Astrocyte of the hippocampus (primary cell): ENCODE results near the gene SFPQ.
A peak's percentile ranks its signal among the peaks of the same experiment; 100 is the strongest.
"Not testable (repeated sequence)": the region's sequence is repeated elsewhere in the genome, so short reads cannot be mapped to it uniquely, and the experiment has no call there.

ENCODE experiments used
- DNase-seq: peaks from one replicate; pipeline ENCODE4 v3.0.0; 2011; ENCODE audit warnings: low read depth, low spot score

Gene SFPQ

GRCh38 chr1:35192853-35193664 lies at the start of gene SFPQ:
TSS of gene SFPQ (minus strand) at chr1:35193145. CDS start at chr1:35193049, 96 bp downstream.
- DNase-seq: peak; percentile 99

GRCh38 chr1:35236772-35237171 lies 43.8 kb upstream of the SFPQ start:
- DNase-seq: not testable (repeated sequence)

GRCh38 chr1:35231287-35231686 lies 38.3 kb upstream of the SFPQ start:
- DNase-seq: no peak

GRCh38 chr1:35229587-35230360 lies 36.8 kb upstream of the SFPQ start:
- DNase-seq: no peak

- DNase-seq: no peak
Observed at GRCh38 chr1:35226546-35226945, 33.6 kb upstream of the SFPQ start.

GRCh38 chr1:35223084-35223630 lies 30.2 kb upstream of the SFPQ start:
- no peak for DNase-seq

- peak; percentile 9 for DNase-seq
Observed at GRCh38 chr1:35222322-35223083, 29.6 kb upstream of the SFPQ start.

GRCh38 chr1:35220976-35221375 lies 28.0 kb upstream of the SFPQ start:
- DNase-seq: peak; percentile 10

GRCh38 chr1:35215346-35215745 lies 22.4 kb upstream of the SFPQ start:
- no peak for DNase-seq

- no peak for DNase-seq
Observed at GRCh38 chr1:35211120-35211414, 18.1 kb upstream of the SFPQ start.

- DNase-seq: peak; percentile 27
Observed at GRCh38 chr1:35210321-35211119, 17.6 kb upstream of the SFPQ start.

GRCh38 chr1:35203295-35203694 lies 10.3 kb upstream of the SFPQ start:
- DNase-seq: no peak

- DNase-seq: peak; percentile 90
Observed at GRCh38 chr1:35202048-35202719, 9.2 kb upstream of the SFPQ start.

GRCh38 chr1:35201631-35202030 lies 8.7 kb upstream of the SFPQ start:
- DNase-seq: no peak

GRCh38 chr1:35192056-35192852 lies 691 bp downstream of the SFPQ start:
- peak; percentile 95 for DNase-seq

GRCh38 chr1:35191429-35192055 lies 1.4 kb downstream of the SFPQ start:
- no peak for DNase-seq

- DNase-seq: peak; percentile 31
Observed at GRCh38 chr1:35190784-35191183, 2.2 kb downstream of the SFPQ start.

- DNase-seq: no peak
Observed at GRCh38 chr1:35188578-35189392, 4.2 kb downstream of the SFPQ start.
